Nephron progenitor cell (in vitro differentiated cells): Measurements from ENCODE around the gene MAP1LC3B.

Experiments
- DNase-seq: peaks from one replicate; pipeline ENCODE4 v3.0.0; 2021
- H3K27ac Mint-ChIP-seq: 2 replicates; pipeline ENCODE4 v1.8.0; 2021; ENCODE audit warnings: mild to moderate bottlenecking, moderate library complexity, mixed read lengths
- H3K27me3 Mint-ChIP-seq: 2 replicates; pipeline ENCODE4 v1.8.0; 2021; ENCODE audit warnings: mild to moderate bottlenecking, low read depth, mixed read lengths; ENCODE audit not compliant: poor library complexity
- H3K36me3 Mint-ChIP-seq: 2 replicates; pipeline ENCODE4 v1.8.0; 2021; ENCODE audit warnings: low read depth, mixed read lengths
- H3K4me1 Mint-ChIP-seq: 2 replicates; pipeline ENCODE4 v1.8.0; 2021; ENCODE audit warnings: mixed read lengths
- H3K4me3 Mint-ChIP-seq: 2 replicates; pipeline ENCODE4 v1.8.0; 2021; ENCODE audit warnings: mild to moderate bottlenecking, moderate library complexity, mixed read lengths
- H3K9me3 Mint-ChIP-seq: 2 replicates; pipeline ENCODE4 v1.8.0; 2021; ENCODE audit warnings: mild to moderate bottlenecking, moderate library complexity, mixed read lengths
- CTCF ChIP-seq: fragments of 200-600 bp; sonication (generic); IDR thresholded peaks from 2 replicates; pipeline ENCODE4 v1.5.0; 2021; ENCODE audit warnings: antibody characterized with exemption

Gene MAP1LC3B

DNA sequence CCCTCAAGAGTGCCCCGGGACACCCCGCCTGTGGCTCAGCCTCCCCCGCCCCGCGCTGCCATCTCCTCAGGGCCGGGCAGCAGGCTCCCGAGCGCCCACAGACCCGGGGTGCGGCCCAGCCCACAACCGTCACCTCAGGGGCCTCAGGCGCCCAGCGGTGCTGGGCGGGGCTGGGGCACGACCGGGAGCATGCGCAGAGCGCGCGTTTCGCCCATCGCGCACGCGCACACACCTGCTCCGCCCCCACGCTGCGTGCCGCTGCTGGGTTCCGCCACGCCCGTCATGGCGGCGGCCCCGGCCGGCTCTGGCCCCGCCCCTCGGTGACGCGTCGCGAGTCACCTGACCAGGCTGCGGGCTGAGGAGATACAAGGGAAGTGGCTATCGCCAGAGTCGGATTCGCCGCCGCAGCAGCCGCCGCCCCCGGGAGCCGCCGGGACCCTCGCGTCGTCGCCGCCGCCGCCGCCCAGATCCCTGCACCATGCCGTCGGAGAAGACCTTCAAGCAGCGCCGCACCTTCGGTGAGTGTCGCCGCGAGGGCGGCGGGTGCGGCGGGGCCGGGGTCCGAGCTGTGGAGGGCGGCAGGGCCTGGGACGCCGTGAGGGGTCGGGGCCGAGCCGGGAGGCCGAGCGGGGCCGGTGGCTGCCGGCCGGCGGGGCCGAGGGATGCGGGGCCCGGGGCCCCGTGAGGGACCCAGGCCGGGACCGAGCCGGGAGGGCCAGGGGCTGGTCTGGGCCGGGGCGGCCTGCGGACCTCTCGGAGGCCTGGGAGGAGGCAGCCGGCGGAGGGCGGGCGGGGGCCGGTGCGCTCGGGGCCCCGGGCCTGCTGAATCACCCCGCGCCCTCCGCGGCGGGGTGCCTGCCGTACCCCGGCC lies at the start of gene MAP1LC3B:
Gene MAP1LC3B, plus strand, starts transcription at position 387 of the 871 bp plus-strand sequence. Its CDS starts 92 bp downstream, at position 479.
- peak; percentile 99 for DNase-seq
- no peak for TF ChIP-seq CTCF
- Mint-ChIP-seq H3K27me3 (no peaks in the 10 kb centered on the region), H3K4me1 (peaks cover 46% of the 10 kb centered on the region), H3K36me3 (peaks cover 16% of the 10 kb centered on the region), H3K4me3 (peak within 1 kb of the TSS; percentile 90), H3K9me3 (no peaks in the 10 kb centered on the region), H3K27ac (peak within 1 kb of the TSS; percentile 98)

- Mint-ChIP-seq H3K27ac (no peak overlapping the region), H3K27me3 (peaks cover 8% of the 10 kb centered on the region), H3K4me1 (peaks cover 37% of the 10 kb centered on the region), H3K9me3 (no peaks in the 10 kb centered on the region), H3K4me3 (no peak overlapping the region), H3K36me3 (peaks cover 40% of the 10 kb centered on the region)
- no peak for TF ChIP-seq CTCF
- no peak for DNase-seq
Measured at GRCh38 chr16:87342504-87342903, 49.6 kb upstream of the MAP1LC3B start.

- Mint-ChIP-seq H3K4me3 (no peak overlapping the region), H3K4me1 (peaks cover 37% of the 10 kb centered on the region), H3K9me3 (no peaks in the 10 kb centered on the region), H3K27ac (no peak overlapping the region), H3K27me3 (peaks cover 8% of the 10 kb centered on the region), H3K36me3 (peaks cover 40% of the 10 kb centered on the region)
- no peak for DNase-seq
- TF ChIP-seq CTCF: no peak
Measured at GRCh38 chr16:87342978-87343752, 49.0 kb upstream of the MAP1LC3B start.

GRCh38 chr16:87343753-87344050 lies 48.4 kb upstream of the MAP1LC3B start:
- Mint-ChIP-seq H3K9me3 (no peaks in the 10 kb centered on the region), H3K27ac (no peak overlapping the region), H3K4me3 (peak overlapping the region; percentile 58), H3K27me3 (peaks cover 8% of the 10 kb centered on the region), H3K4me1 (peaks cover 38% of the 10 kb centered on the region), H3K36me3 (peaks cover 40% of the 10 kb centered on the region)
- DNase-seq: no peak
- TF ChIP-seq CTCF: no peak

GRCh38 chr16:87344165-87344930 lies 47.8 kb upstream of the MAP1LC3B start:
- Mint-ChIP-seq H3K27me3 (peaks cover 8% of the 10 kb centered on the region), H3K36me3 (peaks cover 40% of the 10 kb centered on the region), H3K4me1 (peaks cover 45% of the 10 kb centered on the region), H3K27ac (peak overlapping the region; percentile 61), H3K4me3 (no peak overlapping the region), H3K9me3 (no peaks in the 10 kb centered on the region)
- no peak for TF ChIP-seq CTCF
- DNase-seq: no peak
